ENCODE results near the gene HGFAC.
"Not testable (repeated sequence)": the region's sequence is repeated elsewhere in the genome, so short reads cannot be mapped to it uniquely, and the experiment has no call there.

The HGFAC gene

GRCh38 chr4:3444351-3445110 lies 2.8 kb downstream of the HGFAC start:
- DNase-seq: no peak

GRCh38 chr4:3445111-3445820 lies 3.5 kb downstream of the HGFAC start:
- no peak for DNase-seq

- DNase-seq: no peak
These were observed 4.2 kb downstream of the HGFAC start for GRCh38 chr4:3445829-3446545.

GRCh38 chr4:3446631-3447320 lies 5.0 kb downstream of the HGFAC start:
- no peak for DNase-seq

- no peak for DNase-seq
These were observed 5.9 kb downstream of the HGFAC start for GRCh38 chr4:3447431-3448395.

GRCh38 chr4:3449047-3449573 lies 7.3 kb downstream of the HGFAC start:
- DNase-seq: no peak

GRCh38 chr4:3449574-3450534 lies 8.1 kb downstream of the HGFAC start:
- DNase-seq: no peak

- no peak for DNase-seq
These were observed 8.9 kb downstream of the HGFAC start for GRCh38 chr4:3450643-3451042.

GRCh38 chr4:3451956-3452355 lies 10.2 kb downstream of the HGFAC start:
- no peak for DNase-seq

- DNase-seq: no peak
These were observed 10.6 kb downstream of the HGFAC start for GRCh38 chr4:3452376-3452775.

GRCh38 chr4:3455596-3455995 lies 13.8 kb downstream of the HGFAC start:
- not testable (repeated sequence) for DNase-seq

- no peak for DNase-seq
These were observed 16.6 kb downstream of the HGFAC start for GRCh38 chr4:3458371-3458770.

GRCh38 chr4:3459156-3459555 lies 17.4 kb downstream of the HGFAC start:
- DNase-seq: not testable (repeated sequence)

GRCh38 chr4:3460926-3461325 lies 19.2 kb downstream of the HGFAC start:
- DNase-seq: no peak

GRCh38 chr4:3461515-3462291 lies 19.9 kb downstream of the HGFAC start:
- no peak for DNase-seq

GRCh38 chr4:3462321-3462789 lies 20.6 kb downstream of the HGFAC start:
- no peak for DNase-seq

- no peak for DNase-seq
These were observed 21.1 kb downstream of the HGFAC start, which contains the start of gene DOK7 for GRCh38 chr4:3462790-3463415. TSS of gene DOK7 (plus strand) at chr4:3463306. CDS start at chr4:3463376, 70 bp downstream.

- no peak for DNase-seq
These were observed 22.0 kb downstream of the HGFAC start for GRCh38 chr4:3463556-3464348.
